ENCODE data around the gene CCDC169.

- TF ChIP-seq CTCF (IDR thresholded peaks at IDR 0.05) (no peak), POLR2A (IDR thresholded peaks at IDR 0.05) (no peak)
Measured at GRCh38 chr13:36190771-36191170, 106.8 kb downstream of the CCDC169 start.

Measured in Peyer's patch (tissue), 4 donors.